ENCODE measurements around the gene TNS4.

The TNS4 gene

GRCh38 chr17:40433551-40434415 lies 67.6 kb downstream of the TNS4 start:
- DNase-seq (ENCODE audit: low spot score), result no peak

- no peak for DNase-seq (ENCODE audit: low spot score)
These were observed 68.4 kb downstream of the TNS4 start for GRCh38 chr17:40432864-40433528.

- DNase-seq (ENCODE audit: low spot score), result no peak
These were observed 70.2 kb downstream of the TNS4 start for GRCh38 chr17:40431231-40431602.

- no peak for DNase-seq (ENCODE audit: low spot score)
These were observed 70.9 kb downstream of the TNS4 start for GRCh38 chr17:40430272-40431230.

- no peak for DNase-seq (ENCODE audit: low spot score)
These were observed 74.4 kb downstream of the TNS4 start for GRCh38 chr17:40427002-40427491.

Measured in HuH-7.5 (cell line).